ENCODE measurements around the gene STK17A.

- TF ChIP-seq, protein P1, sequence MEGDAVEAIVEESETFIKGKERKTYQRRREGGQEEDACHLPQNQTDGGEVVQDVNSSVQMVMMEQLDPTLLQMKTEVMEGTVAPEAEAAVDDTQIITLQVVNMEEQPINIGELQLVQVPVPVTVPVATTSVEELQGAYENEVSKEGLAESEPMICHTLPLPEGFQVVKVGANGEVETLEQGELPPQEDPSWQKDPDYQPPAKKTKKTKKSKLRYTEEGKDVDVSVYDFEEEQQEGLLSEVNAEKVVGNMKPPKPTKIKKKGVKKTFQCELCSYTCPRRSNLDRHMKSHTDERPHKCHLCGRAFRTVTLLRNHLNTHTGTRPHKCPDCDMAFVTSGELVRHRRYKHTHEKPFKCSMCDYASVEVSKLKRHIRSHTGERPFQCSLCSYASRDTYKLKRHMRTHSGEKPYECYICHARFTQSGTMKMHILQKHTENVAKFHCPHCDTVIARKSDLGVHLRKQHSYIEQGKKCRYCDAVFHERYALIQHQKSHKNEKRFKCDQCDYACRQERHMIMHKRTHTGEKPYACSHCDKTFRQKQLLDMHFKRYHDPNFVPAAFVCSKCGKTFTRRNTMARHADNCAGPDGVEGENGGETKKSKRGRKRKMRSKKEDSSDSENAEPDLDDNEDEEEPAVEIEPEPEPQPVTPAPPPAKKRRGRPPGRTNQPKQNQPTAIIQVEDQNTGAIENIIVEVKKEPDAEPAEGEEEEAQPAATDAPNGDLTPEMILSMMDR (IDR thresholded peaks at IDR 0.05), result no peak
- TF ChIP-seq POLR2AphosphoS5 (IDR thresholded peaks at IDR 0.05) (peak in 1 of 2 donors; percentile 71), EP300 (IDR thresholded peaks at IDR 0.05) (no peak), POLR2A (IDR thresholded peaks at IDR 0.05) (no peak)
Measured at GRCh38 chr7:43648473-43649406, 65.8 kb downstream of the STK17A start.

Data from upper lobe of left lung (tissue), 4 donors.